MM.1S (cell line): ENCODE results near the gene MSI1.

Experiments used
- EZH2 ChIP-seq: fragments of 300-600 bp; sonication (generic); optimal IDR thresholded peaks from 2 replicates; pipeline ENCODE3; 2017; ENCODE audit warnings: low read depth, mild to moderate bottlenecking, antibody characterized with exemption, low read length, mixed read lengths
- TF ChIP-seq, protein P1 (sequence below): fragments of 300-600 bp; sonication (generic); IDR thresholded peaks from 2 replicates; pipeline ENCODE4 v1.5.1; 2016; ENCODE audit warnings: antibody characterized with exemption, low read length, mixed read lengths

DNA sequence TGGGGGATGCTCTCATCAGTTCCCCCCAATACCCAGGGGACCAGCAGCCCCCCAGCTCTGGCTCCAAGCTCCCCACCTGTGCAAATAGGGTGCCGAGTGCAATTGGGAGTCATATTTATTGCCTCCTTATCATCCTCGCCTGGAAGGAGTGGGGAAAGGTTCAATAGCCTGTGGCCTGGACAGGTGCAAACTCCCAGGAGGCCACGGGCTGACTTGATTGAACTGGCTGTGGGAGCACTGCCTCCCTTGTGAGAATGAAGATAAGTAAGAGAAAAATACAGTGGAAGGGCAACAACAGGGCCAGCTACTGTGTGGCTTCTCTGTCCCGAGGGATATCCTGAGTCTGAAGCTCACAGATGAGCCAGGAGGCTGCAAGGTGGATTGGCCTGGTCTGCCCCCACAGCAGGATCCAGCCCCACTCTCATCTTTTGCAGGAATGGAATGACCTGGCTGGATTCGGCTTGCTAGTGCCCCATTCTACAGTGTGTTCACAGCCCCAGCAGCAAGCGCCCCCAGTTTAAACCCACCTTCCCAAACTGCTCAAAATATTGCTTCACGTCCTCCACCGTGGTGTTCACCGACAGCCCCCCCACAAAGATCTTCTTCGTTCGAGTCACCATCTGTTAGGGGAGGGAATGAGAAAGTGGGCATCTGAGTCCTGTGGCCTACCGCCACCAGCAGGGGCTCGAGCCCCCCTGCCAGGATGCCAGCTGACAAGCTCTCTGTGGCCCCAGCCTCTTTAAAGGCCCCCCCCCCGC, 6.3 kb downstream of the MSI1 start:
- no peak for TF ChIP-seq EZH2
- TF ChIP-seq, protein P1, sequence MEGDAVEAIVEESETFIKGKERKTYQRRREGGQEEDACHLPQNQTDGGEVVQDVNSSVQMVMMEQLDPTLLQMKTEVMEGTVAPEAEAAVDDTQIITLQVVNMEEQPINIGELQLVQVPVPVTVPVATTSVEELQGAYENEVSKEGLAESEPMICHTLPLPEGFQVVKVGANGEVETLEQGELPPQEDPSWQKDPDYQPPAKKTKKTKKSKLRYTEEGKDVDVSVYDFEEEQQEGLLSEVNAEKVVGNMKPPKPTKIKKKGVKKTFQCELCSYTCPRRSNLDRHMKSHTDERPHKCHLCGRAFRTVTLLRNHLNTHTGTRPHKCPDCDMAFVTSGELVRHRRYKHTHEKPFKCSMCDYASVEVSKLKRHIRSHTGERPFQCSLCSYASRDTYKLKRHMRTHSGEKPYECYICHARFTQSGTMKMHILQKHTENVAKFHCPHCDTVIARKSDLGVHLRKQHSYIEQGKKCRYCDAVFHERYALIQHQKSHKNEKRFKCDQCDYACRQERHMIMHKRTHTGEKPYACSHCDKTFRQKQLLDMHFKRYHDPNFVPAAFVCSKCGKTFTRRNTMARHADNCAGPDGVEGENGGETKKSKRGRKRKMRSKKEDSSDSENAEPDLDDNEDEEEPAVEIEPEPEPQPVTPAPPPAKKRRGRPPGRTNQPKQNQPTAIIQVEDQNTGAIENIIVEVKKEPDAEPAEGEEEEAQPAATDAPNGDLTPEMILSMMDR: no peak
